ENCODE data around the gene ITGB3. TPM values are rescaled to one million over a fixed set of nuclear protein-coding genes. Genes with fewer than 3 reads are reported as not detected.

ITGB3 gene
- total RNA-seq, 2 donors from 2014 or later, result 68.1 to 197 TPM

GRCh38 chr17:47227862-47228261, 25.8 kb upstream of the ITGB3 start:
- no peaks in the 10 kb centered on the region for H3K9me3 ChIP-seq
- ATAC-seq (ENCODE audit: insufficient number of reproducible peaks, low FRiP score, low read depth) (no peak), DNase-seq (ENCODE audit: low spot score) (no peak)
- H3K36me3 ChIP-seq, result no peaks in the 10 kb centered on the region
- H3K27ac ChIP-seq, result peak overlapping the region; percentile 91 to 98
- no peak overlapping the region for H3K4me3 ChIP-seq
- no peaks in the 10 kb centered on the region for H3K27me3 ChIP-seq (replicated peaks; ENCODE audit: insufficient read depth)
- peaks cover 34 to 58% of the 10 kb centered on the region in 2 donors for H3K4me1 ChIP-seq (ENCODE audit: control insufficient read depth in 1 of 2, low read depth in 2 of 2)
- no peak for TF ChIP-seq CTCF (IDR thresholded peaks at IDR 0.05)

GRCh38 chr17:47229535-47230443, 23.8 kb upstream of the ITGB3 start:
- no peaks in the 10 kb centered on the region for H3K9me3 ChIP-seq
- H3K36me3 ChIP-seq, result no peaks in the 10 kb centered on the region
- no peaks in the 10 kb centered on the region for H3K27me3 ChIP-seq (replicated peaks; ENCODE audit: insufficient read depth)
- DNase-seq (ENCODE audit: low spot score) (peak; percentile 76), ATAC-seq (ENCODE audit: insufficient number of reproducible peaks, low FRiP score, low read depth) (peak; percentile 89)
- peaks cover 19 to 39% of the 10 kb centered on the region in 2 donors for H3K4me1 ChIP-seq (ENCODE audit: control insufficient read depth in 1 of 2, low read depth in 2 of 2)
- TF ChIP-seq CTCF (IDR thresholded peaks at IDR 0.05), result peak; percentile 98
- peak overlapping the region; percentile 49 for H3K4me3 ChIP-seq
- H3K27ac ChIP-seq, result peak overlapping the region; percentile 32 to 67

GRCh38 chr17:47230864-47231263, 22.8 kb upstream of the ITGB3 start:
- Histone ChIP-seq H3K36me3 (no peaks in the 10 kb centered on the region), H3K4me1 (ENCODE audit: control insufficient read depth in 1 of 2, low read depth in 2 of 2) (peaks cover 12 to 30% of the 10 kb centered on the region in 2 donors), H3K9me3 (no peaks in the 10 kb centered on the region), H3K27me3 (replicated peaks; ENCODE audit: insufficient read depth) (no peaks in the 10 kb centered on the region), H3K4me3 (no peak overlapping the region), H3K27ac (no peak overlapping the region)
- ATAC-seq (ENCODE audit: insufficient number of reproducible peaks, low FRiP score, low read depth) (no peak), DNase-seq (ENCODE audit: low spot score) (no peak)
- no peak for TF ChIP-seq CTCF (IDR thresholded peaks at IDR 0.05)

GRCh38 chr17:47231334-47231733, 22.3 kb upstream of the ITGB3 start:
- TF ChIP-seq CTCF (IDR thresholded peaks at IDR 0.05), result no peak
- Histone ChIP-seq H3K27ac (no peak overlapping the region), H3K4me1 (ENCODE audit: control insufficient read depth in 1 of 2, low read depth in 2 of 2) (peaks cover 7 to 25% of the 10 kb centered on the region in 2 donors), H3K4me3 (no peak overlapping the region), H3K27me3 (replicated peaks; ENCODE audit: insufficient read depth) (no peaks in the 10 kb centered on the region), H3K9me3 (no peaks in the 10 kb centered on the region), H3K36me3 (no peaks in the 10 kb centered on the region)
- ATAC-seq (ENCODE audit: insufficient number of reproducible peaks, low FRiP score, low read depth), result no peak
- no peak for DNase-seq (ENCODE audit: low spot score)

- no peak for ATAC-seq (ENCODE audit: insufficient number of reproducible peaks, low FRiP score, low read depth)
- no peak for DNase-seq (ENCODE audit: low spot score)
- Histone ChIP-seq H3K36me3 (no peaks in the 10 kb centered on the region), H3K4me3 (no peak overlapping the region), H3K9me3 (no peaks in the 10 kb centered on the region), H3K27me3 (replicated peaks; ENCODE audit: insufficient read depth) (no peaks in the 10 kb centered on the region), H3K27ac (no peak overlapping the region), H3K4me1 (ENCODE audit: control insufficient read depth in 1 of 2, low read depth in 2 of 2) (peaks cover 3 to 20% of the 10 kb centered on the region in 2 donors)
- no peak for TF ChIP-seq CTCF (IDR thresholded peaks at IDR 0.05)
Observed at GRCh38 chr17:47231866-47232265, 21.8 kb upstream of the ITGB3 start.

Measured in thoracic aorta (tissue), 2 donors.